ENCODE measurements around the gene TEKT5.
"Not testable (repeated sequence)": the region's sequence is repeated elsewhere in the genome, so short reads cannot be mapped to it uniquely, and the experiment has no call there.

Gene TEKT5

GRCh38 chr16:10622036-10622921 lies 72.5 kb downstream of the TEKT5 start:
- Mint-ChIP-seq H3K4me3 (no peak overlapping the region), H3K36me3 (ENCODE audit: low read depth) (no peaks in the 10 kb centered on the region), H3K4me1 (ENCODE audit: low read depth) (peaks cover 51% of the 10 kb centered on the region), H3K9me3 (no peaks in the 10 kb centered on the region), H3K27me3 (peaks cover 16% of the 10 kb centered on the region), H3K27ac (no peak overlapping the region)
- intact Hi-C loops (cut with micrococcal nuclease): no loop called here

- H3K36me3 Mint-ChIP-seq (ENCODE audit: low read depth); intact Hi-C loops (cut with micrococcal nuclease); H3K27ac Mint-ChIP-seq; H3K9me3 Mint-ChIP-seq; H3K4me3 Mint-ChIP-seq: not testable (repeated sequence)
- Mint-ChIP-seq H3K27me3 (peaks cover 18% of the 10 kb centered on the region), H3K4me1 (ENCODE audit: low read depth) (peaks cover 52% of the 10 kb centered on the region)
Observed at GRCh38 chr16:10621216-10621949, 73.3 kb downstream of the TEKT5 start.

- intact Hi-C loops (cut with micrococcal nuclease): no loop called here
- Mint-ChIP-seq H3K36me3 (ENCODE audit: low read depth) (no peaks in the 10 kb centered on the region), H3K27ac (no peak overlapping the region), H3K4me3 (peak overlapping the region; percentile 52), H3K9me3 (no peaks in the 10 kb centered on the region), H3K27me3 (peaks cover 18% of the 10 kb centered on the region), H3K4me1 (ENCODE audit: low read depth) (peaks cover 43% of the 10 kb centered on the region)
Observed at GRCh38 chr16:10620120-10620519, 74.6 kb downstream of the TEKT5 start.

GRCh38 chr16:10619271-10619849 lies 75.4 kb downstream of the TEKT5 start:
- peaks cover 39% of the 10 kb centered on the region for H3K4me1 Mint-ChIP-seq (ENCODE audit: low read depth)
- intact Hi-C loops (cut with micrococcal nuclease): loop anchor here (10.0 kb wide), 1 partner anchor 95 kb away; no protein-coding TSS in a partner anchor
- peak overlapping the region; percentile 52 for H3K4me3 Mint-ChIP-seq
- no peaks in the 10 kb centered on the region for H3K9me3 Mint-ChIP-seq
- H3K36me3 Mint-ChIP-seq (ENCODE audit: low read depth): no peaks in the 10 kb centered on the region
- H3K27me3 Mint-ChIP-seq: peaks cover 18% of the 10 kb centered on the region
- peak overlapping the region; percentile 26 for H3K27ac Mint-ChIP-seq

- peaks cover 41% of the 10 kb centered on the region for H3K4me1 Mint-ChIP-seq (ENCODE audit: low read depth)
- intact Hi-C loops (cut with micrococcal nuclease): loop anchor here (10.0 kb wide), 1 partner anchor 94 kb away; no protein-coding TSS in a partner anchor
- H3K27me3 Mint-ChIP-seq: peaks cover 18% of the 10 kb centered on the region
- H3K27ac Mint-ChIP-seq: peak overlapping the region; percentile 26
- H3K9me3 Mint-ChIP-seq: no peaks in the 10 kb centered on the region
- no peaks in the 10 kb centered on the region for H3K36me3 Mint-ChIP-seq (ENCODE audit: low read depth)
- no peak overlapping the region for H3K4me3 Mint-ChIP-seq
Observed at GRCh38 chr16:10618710-10619209, 76.0 kb downstream of the TEKT5 start.

GRCh38 chr16:10617662-10618420 lies 76.9 kb downstream of the TEKT5 start:
- H3K9me3 Mint-ChIP-seq: no peaks in the 10 kb centered on the region

GRCh38 chr16:10616756-10617640 lies 77.7 kb downstream of the TEKT5 start:
- peaks cover 43% of the 10 kb centered on the region for H3K4me1 Mint-ChIP-seq (ENCODE audit: low read depth)
- no peak overlapping the region for H3K27ac Mint-ChIP-seq
- no peaks in the 10 kb centered on the region for H3K9me3 Mint-ChIP-seq
- intact Hi-C loops (cut with micrococcal nuclease): loop anchor here (10.0 kb wide), 1 partner anchor 92 kb away; no protein-coding TSS in a partner anchor
- H3K4me3 Mint-ChIP-seq: no peak overlapping the region
- peaks cover 19% of the 10 kb centered on the region for H3K27me3 Mint-ChIP-seq
- no peaks in the 10 kb centered on the region for H3K36me3 Mint-ChIP-seq (ENCODE audit: low read depth)

More at GRCh38 chr16:10617662-10618420, 76.9 kb downstream of the TEKT5 start:
- H3K27ac Mint-ChIP-seq: no peak overlapping the region
- intact Hi-C loops (cut with micrococcal nuclease): loop anchor here (10.0 kb wide), 1 partner anchor 93 kb away; no protein-coding TSS in a partner anchor
- no peaks in the 10 kb centered on the region for H3K36me3 Mint-ChIP-seq (ENCODE audit: low read depth)
- H3K27me3 Mint-ChIP-seq: peaks cover 18% of the 10 kb centered on the region
- H3K4me3 Mint-ChIP-seq: no peak overlapping the region
- peaks cover 43% of the 10 kb centered on the region for H3K4me1 Mint-ChIP-seq (ENCODE audit: low read depth)

GRCh38 chr16:10616419-10616755 lies 78.3 kb downstream of the TEKT5 start:
- Mint-ChIP-seq H3K4me1 (ENCODE audit: low read depth) (peaks cover 43% of the 10 kb centered on the region), H3K27me3 (peaks cover 20% of the 10 kb centered on the region), H3K4me3 (no peak overlapping the region), H3K36me3 (ENCODE audit: low read depth) (no peaks in the 10 kb centered on the region), H3K27ac (no peak overlapping the region), H3K9me3 (no peaks in the 10 kb centered on the region)
- intact Hi-C loops (cut with micrococcal nuclease): loop anchor here (10.0 kb wide), 1 partner anchor 92 kb away; no protein-coding TSS in a partner anchor

- Mint-ChIP-seq H3K9me3 (no peaks in the 10 kb centered on the region), H3K27me3 (peaks cover 20% of the 10 kb centered on the region), H3K4me3 (no peak overlapping the region), H3K4me1 (ENCODE audit: low read depth) (peaks cover 35% of the 10 kb centered on the region), H3K36me3 (ENCODE audit: low read depth) (no peaks in the 10 kb centered on the region), H3K27ac (no peak overlapping the region)
- intact Hi-C loops (cut with micrococcal nuclease): loop anchor here (10.0 kb wide), 1 partner anchor 90 kb away; no protein-coding TSS in a partner anchor
Observed at GRCh38 chr16:10614685-10615084, 80.0 kb downstream of the TEKT5 start.

- H3K4me3 Mint-ChIP-seq: no peak overlapping the region
- H3K27me3 Mint-ChIP-seq: peaks cover 17% of the 10 kb centered on the region
- no peaks in the 10 kb centered on the region for H3K9me3 Mint-ChIP-seq
- intact Hi-C loops (cut with micrococcal nuclease): loop anchor here (10.0 kb wide), 1 partner anchor 89 kb away; no protein-coding TSS in a partner anchor
- no peaks in the 10 kb centered on the region for H3K36me3 Mint-ChIP-seq (ENCODE audit: low read depth)
- peaks cover 30% of the 10 kb centered on the region for H3K4me1 Mint-ChIP-seq (ENCODE audit: low read depth)
- no peak overlapping the region for H3K27ac Mint-ChIP-seq
Observed at GRCh38 chr16:10613785-10614485, 80.8 kb downstream of the TEKT5 start.

GRCh38 chr16:10612649-10613179 lies 82.0 kb downstream of the TEKT5 start:
- H3K9me3 Mint-ChIP-seq: no peaks in the 10 kb centered on the region
- no peak overlapping the region for H3K4me3 Mint-ChIP-seq
- peaks cover 8% of the 10 kb centered on the region for H3K27me3 Mint-ChIP-seq
- H3K36me3 Mint-ChIP-seq (ENCODE audit: low read depth): no peaks in the 10 kb centered on the region
- intact Hi-C loops (cut with micrococcal nuclease): loop anchor here (10.0 kb wide), 1 partner anchor 88 kb away; no protein-coding TSS in a partner anchor
- peaks cover 26% of the 10 kb centered on the region for H3K4me1 Mint-ChIP-seq (ENCODE audit: low read depth)
- no peak overlapping the region for H3K27ac Mint-ChIP-seq
